HL-60 (cell line): ENCODE results near the gene ADAMTS15.

Experiments used
- DNase-seq, 2 experiments: peaks; one replicate each; pipeline ENCODE4 v3.0.0-alpha.2; 2010 to 2020; ENCODE audit warnings: low read depth in 1 of 2, low spot score in 1 of 2
- H3K27ac ChIP-seq: fragments of 250-450 bp; sonication (Bioruptor Pico); replicated peaks from 2 replicates; pipeline ENCODE4 v1.5.1; 2020; ENCODE audit warnings: mild to moderate bottlenecking, moderate library complexity
- H3K27me3 ChIP-seq: fragments of 250-450 bp; sonication (Bioruptor Pico); 2 replicates; pipeline ENCODE4 v1.5.1; 2021; ENCODE audit warnings: mild to moderate bottlenecking, moderate library complexity; ENCODE audit not compliant: insufficient read depth, poor library complexity, severe bottlenecking
- H3K4me3 ChIP-seq: replicated peaks from 2 replicates; pipeline ENCODE4 v1.5.1; 2011; ENCODE audit warnings: mild to moderate bottlenecking, control low read depth, low read length; ENCODE audit not compliant: insufficient read depth
- GABPA ChIP-seq: IDR thresholded peaks from 2 replicates; pipeline ENCODE4 v1.6.1; 2012; ENCODE audit warnings: low read depth
- POLR2AphosphoS5 ChIP-seq: IDR thresholded peaks from 2 replicates; pipeline ENCODE4 v1.6.1; 2012; ENCODE audit warnings: low read depth
- SPI1 ChIP-seq: IDR thresholded peaks from 2 replicates; pipeline ENCODE4 v1.6.1; 2012; ENCODE audit warnings: low read depth, mild to moderate bottlenecking, borderline replicate concordance
- TF ChIP-seq, protein P1 (sequence below): IDR thresholded peaks from 2 replicates; pipeline ENCODE4 v1.6.1; 2012; ENCODE audit warnings: low read depth; ENCODE audit not compliant: insufficient replicate concordance
- TF ChIP-seq, protein P2 (sequence below): IDR thresholded peaks from one replicate; pipeline ENCODE4 v1.5.1; 2011; ENCODE audit warnings: low read length, control low read depth, inconsistent platforms; ENCODE audit not compliant: insufficient read depth

ADAMTS15 gene

DNA sequence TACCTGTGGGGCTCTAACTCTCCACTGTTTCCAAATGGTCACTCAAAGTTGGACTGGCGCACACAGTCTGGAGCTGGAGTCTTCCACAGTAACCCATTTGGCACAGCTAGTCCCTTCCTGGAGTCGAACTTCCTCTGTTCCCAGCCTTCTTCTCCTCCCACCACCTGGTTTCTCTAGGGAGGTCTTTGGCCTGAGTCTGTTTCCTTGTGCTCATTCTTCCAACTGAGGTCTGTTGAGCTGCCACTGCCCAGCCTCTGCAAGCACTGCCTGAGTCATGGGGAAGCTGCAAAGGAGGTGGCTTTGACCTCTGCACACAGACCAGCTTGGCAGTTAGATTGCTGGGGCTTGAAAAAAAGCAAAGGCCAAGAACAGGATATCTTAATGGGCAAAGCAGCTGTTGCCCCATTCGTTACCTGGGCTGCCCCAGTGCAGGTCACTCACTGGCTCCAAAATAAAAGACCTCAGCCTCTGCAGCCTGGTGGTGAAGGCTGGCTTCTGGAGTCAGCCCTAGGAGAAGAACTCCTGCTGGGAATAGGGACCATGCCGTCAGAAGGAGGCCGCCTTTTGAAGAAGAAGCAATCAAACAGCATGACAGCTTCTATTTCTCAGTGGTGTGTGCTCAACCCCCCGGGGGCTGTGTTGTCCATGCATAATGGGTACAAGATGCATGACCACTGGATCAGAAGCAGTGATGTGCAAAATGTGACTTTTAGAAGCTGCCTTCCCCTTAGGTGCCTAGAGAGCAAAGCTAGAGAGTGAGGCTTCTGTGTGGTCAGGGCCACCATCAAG, 3.0 kb downstream of the ADAMTS15 start:
- Histone ChIP-seq H3K27me3 (peaks cover 42% of the 10 kb centered on the region), H3K27ac (no peak overlapping the region), H3K4me3 (no peak overlapping the region)
- no peak for DNase-seq
- TF ChIP-seq SPI1 = no peak
- TF ChIP-seq GABPA = no peak
- TF ChIP-seq, protein P1, sequence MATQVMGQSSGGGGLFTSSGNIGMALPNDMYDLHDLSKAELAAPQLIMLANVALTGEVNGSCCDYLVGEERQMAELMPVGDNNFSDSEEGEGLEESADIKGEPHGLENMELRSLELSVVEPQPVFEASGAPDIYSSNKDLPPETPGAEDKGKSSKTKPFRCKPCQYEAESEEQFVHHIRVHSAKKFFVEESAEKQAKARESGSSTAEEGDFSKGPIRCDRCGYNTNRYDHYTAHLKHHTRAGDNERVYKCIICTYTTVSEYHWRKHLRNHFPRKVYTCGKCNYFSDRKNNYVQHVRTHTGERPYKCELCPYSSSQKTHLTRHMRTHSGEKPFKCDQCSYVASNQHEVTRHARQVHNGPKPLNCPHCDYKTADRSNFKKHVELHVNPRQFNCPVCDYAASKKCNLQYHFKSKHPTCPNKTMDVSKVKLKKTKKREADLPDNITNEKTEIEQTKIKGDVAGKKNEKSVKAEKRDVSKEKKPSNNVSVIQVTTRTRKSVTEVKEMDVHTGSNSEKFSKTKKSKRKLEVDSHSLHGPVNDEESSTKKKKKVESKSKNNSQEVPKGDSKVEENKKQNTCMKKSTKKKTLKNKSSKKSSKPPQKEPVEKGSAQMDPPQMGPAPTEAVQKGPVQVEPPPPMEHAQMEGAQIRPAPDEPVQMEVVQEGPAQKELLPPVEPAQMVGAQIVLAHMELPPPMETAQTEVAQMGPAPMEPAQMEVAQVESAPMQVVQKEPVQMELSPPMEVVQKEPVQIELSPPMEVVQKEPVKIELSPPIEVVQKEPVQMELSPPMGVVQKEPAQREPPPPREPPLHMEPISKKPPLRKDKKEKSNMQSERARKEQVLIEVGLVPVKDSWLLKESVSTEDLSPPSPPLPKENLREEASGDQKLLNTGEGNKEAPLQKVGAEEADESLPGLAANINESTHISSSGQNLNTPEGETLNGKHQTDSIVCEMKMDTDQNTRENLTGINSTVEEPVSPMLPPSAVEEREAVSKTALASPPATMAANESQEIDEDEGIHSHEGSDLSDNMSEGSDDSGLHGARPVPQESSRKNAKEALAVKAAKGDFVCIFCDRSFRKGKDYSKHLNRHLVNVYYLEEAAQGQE = no peak
- TF ChIP-seq, protein P2, sequence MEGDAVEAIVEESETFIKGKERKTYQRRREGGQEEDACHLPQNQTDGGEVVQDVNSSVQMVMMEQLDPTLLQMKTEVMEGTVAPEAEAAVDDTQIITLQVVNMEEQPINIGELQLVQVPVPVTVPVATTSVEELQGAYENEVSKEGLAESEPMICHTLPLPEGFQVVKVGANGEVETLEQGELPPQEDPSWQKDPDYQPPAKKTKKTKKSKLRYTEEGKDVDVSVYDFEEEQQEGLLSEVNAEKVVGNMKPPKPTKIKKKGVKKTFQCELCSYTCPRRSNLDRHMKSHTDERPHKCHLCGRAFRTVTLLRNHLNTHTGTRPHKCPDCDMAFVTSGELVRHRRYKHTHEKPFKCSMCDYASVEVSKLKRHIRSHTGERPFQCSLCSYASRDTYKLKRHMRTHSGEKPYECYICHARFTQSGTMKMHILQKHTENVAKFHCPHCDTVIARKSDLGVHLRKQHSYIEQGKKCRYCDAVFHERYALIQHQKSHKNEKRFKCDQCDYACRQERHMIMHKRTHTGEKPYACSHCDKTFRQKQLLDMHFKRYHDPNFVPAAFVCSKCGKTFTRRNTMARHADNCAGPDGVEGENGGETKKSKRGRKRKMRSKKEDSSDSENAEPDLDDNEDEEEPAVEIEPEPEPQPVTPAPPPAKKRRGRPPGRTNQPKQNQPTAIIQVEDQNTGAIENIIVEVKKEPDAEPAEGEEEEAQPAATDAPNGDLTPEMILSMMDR = no peak
- no peak for TF ChIP-seq POLR2AphosphoS5

DNA sequence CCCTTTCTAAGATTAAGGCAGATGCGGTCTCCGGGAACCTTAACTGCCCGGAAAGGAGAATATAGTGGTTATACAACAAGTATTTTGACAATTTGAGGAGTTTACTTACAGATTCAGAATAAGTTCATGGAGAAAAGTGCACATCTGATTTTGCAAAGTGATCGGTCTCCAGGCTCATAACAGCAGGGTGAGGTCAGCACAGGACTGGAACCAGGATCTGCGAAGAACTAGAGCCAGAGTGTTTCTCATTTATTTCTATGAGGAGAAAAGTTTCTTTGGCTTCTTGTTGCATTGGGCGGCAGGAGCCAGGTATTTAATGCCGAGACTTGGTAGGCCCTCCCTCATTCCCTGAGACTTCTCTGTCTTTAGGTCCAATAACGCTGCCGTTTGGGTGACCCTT, 3.7 kb downstream of the ADAMTS15 start:
- Histone ChIP-seq H3K27ac (no peak overlapping the region), H3K27me3 (peaks cover 38% of the 10 kb centered on the region), H3K4me3 (no peak overlapping the region)
- no peak for DNase-seq
- TF ChIP-seq SPI1 = no peak

DNA sequence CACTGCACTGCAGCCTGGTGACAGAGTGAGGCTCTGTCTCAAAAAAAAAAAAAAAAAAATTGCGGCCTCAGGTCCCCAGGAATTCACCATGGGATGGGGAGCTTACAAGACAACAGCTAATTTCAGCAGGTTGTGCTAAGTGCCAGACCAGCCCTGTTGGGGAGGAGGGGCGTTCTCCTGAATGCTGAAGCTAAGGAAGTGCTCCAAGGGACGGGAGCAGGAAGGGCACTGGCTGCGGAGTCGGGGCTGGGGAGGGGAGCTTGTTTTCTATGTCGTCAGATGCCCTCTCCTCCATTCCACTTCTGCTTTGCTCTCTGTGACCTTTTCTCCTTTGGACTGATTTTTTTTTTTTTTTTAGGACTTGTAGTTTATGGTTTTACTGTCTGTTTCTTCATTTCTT, 4.5 kb downstream of the ADAMTS15 start:
- TF ChIP-seq, protein P2 = no peak
- TF ChIP-seq POLR2AphosphoS5 (no peak), GABPA (no peak)
- TF ChIP-seq, protein P1 = no peak
- no peak for DNase-seq
- Histone ChIP-seq H3K4me3 (no peak overlapping the region), H3K27me3 (peaks cover 34% of the 10 kb centered on the region), H3K27ac (no peak overlapping the region)

DNA sequence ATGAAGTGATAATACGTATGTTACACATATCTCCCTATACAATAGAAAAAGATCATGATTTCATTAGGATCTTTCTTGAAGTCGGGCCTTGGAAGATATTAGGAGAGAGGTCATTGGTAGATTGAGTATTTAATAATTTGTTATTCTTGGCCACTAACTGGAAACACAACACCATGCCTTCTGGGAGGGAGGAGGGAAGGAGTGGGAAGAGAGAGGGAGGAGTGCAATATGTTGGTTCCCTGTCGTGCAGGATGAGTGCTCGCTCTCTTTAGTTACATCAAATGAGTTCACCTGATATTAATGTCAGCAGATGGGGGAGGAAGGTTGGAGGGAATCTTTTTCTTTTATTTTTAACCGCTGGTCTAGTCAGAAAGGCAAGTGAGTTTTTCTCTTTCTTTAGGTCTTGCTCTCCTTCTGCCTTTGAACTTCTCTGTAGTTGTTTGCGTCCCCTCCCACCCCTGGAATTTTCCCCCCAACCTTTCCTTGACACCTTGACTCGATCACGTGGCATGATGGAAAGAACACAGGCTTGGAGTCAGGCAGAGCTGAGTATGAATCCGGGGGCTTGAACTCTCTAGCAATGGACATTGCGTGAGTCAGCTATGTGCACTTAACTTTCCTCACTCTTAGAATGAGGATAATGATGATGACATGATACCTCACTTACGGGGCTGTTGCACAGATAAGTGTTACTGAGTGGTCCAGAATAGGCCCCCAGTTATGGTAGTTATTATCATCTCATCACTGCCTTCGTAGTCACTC, 6.2 kb downstream of the ADAMTS15 start:
- peaks cover 17% of the 10 kb centered on the region for H3K27me3 ChIP-seq
- TF ChIP-seq, protein P1 = no peak
- no peak for TF ChIP-seq SPI1
- no peak for TF ChIP-seq POLR2AphosphoS5
- no peak for TF ChIP-seq GABPA

More for the DNA sequence above, 6.2 kb downstream of the ADAMTS15 start:
- no peak for DNase-seq
- Histone ChIP-seq H3K27ac (no peak overlapping the region), H3K4me3 (no peak overlapping the region)
